WERI-Rb-1 (cell line): Measurements from ENCODE around the gene SMIM44.

Source experiments
- DNase-seq: peaks from one replicate; pipeline ENCODE4 v3.0.0-alpha.2; 2020
- H3K27ac ChIP-seq: fragments of 250-450 bp; sonication (Bioruptor Pico); 2 replicates; pipeline ENCODE4 v1.5.1; 2020; ENCODE audit warnings: mild to moderate bottlenecking, moderate library complexity
- H3K27me3 ChIP-seq: fragments of 250-450 bp; sonication (Bioruptor Pico); 2 replicates; pipeline ENCODE4 v1.5.1; 2021; ENCODE audit warnings: mild to moderate bottlenecking, low read depth, moderate library complexity; ENCODE audit not compliant: insufficient read depth, severe bottlenecking
- H3K36me3 ChIP-seq: fragments of 250-450 bp; sonication (Bioruptor Pico); 2 replicates; pipeline ENCODE4 v1.5.1; 2020; ENCODE audit warnings: mild to moderate bottlenecking, moderate library complexity
- H3K4me3 ChIP-seq: 2 replicates; pipeline ENCODE4 v1.5.1; 2011; ENCODE audit warnings: low read depth, mild to moderate bottlenecking, control low read depth, low read length
- H3K9me3 ChIP-seq: fragments of 250-450 bp; sonication (Bioruptor Pico); 2 replicates; pipeline ENCODE4 v1.5.1; 2021; ENCODE audit warnings: mild to moderate bottlenecking, moderate library complexity; ENCODE audit not compliant: severe bottlenecking
- CTCF ChIP-seq: IDR thresholded peaks from 2 replicates; pipeline ENCODE4 v1.5.1; 2011; ENCODE audit warnings: low read depth, mild to moderate bottlenecking, control low read depth, inconsistent platforms, low read length

Gene SMIM44

GRCh38 chr19:3524078-3524842 lies 41.0 kb upstream of the SMIM44 start:
- H3K4me3 ChIP-seq: no peak overlapping the region
- DNase-seq: no peak
- H3K27me3 ChIP-seq: no peaks in the 10 kb centered on the region
- H3K27ac ChIP-seq: no peak overlapping the region
- no peak for TF ChIP-seq CTCF
- H3K36me3 ChIP-seq: peaks cover 60% of the 10 kb centered on the region
- H3K9me3 ChIP-seq: no peaks in the 10 kb centered on the region

DNA sequence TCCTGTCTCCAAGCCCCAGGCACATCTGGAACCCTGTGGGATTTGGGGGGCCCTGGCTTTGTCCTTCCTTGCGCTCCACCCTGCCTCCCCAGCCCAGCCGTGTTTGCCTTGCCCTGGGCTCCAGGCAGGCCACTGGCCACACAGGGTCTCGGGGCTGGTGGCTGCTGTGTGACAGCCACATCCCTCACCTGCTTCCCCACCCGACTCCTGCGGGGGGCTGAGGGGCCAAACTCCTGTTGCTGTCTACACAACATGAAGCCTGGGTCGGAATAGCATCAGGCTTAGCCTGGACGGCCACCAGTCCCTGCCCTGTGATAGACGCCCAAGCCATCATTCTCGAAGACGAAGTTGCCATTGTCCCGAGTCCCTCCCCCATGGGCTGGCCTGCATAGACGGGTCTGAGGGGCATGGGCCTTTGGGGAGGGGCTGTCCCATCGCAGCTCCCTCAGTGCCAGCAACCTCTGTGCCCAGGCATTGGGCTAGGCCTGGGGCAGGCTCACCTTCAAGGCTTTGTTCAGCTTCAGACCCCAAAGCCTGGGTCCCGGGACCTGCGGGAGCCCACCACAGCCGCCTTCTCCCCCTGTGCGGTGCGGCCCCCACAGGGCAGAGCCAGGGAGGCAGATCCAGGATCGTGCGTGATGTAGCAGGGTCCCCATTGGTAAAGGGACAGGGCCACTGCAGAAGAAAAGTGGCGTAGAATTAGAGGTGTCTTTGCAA lies 40.3 kb upstream of the SMIM44 start:
- Histone ChIP-seq H3K4me3 (no peak overlapping the region), H3K9me3 (no peaks in the 10 kb centered on the region), H3K27ac (no peak overlapping the region), H3K36me3 (peaks cover 60% of the 10 kb centered on the region), H3K27me3 (no peaks in the 10 kb centered on the region)
- DNase-seq: no peak
- no peak for TF ChIP-seq CTCF

- no peak for TF ChIP-seq CTCF
- Histone ChIP-seq H3K4me3 (no peak overlapping the region), H3K27me3 (no peaks in the 10 kb centered on the region), H3K36me3 (peaks cover 54% of the 10 kb centered on the region), H3K9me3 (no peaks in the 10 kb centered on the region), H3K27ac (no peak overlapping the region)
- no peak for DNase-seq
Observed at GRCh38 chr19:3522421-3523360, 39.5 kb upstream of the SMIM44 start.

DNA sequence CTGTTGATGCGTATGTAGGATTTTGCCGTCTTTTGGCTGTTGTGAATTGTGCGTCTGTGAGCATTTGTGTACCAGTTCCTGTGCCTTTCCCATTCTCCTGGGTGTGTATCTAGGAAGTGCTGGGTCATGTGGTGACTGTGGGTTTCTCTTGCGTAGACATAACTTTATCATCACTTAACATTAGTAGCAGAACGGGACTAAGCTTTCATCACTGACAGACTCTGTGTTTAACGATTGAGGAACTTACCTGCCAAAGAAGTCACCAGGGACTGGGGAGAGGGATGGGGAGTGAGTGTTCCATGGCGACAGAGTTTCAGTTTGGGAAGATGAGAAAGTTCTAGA lies 37.8 kb upstream of the SMIM44 start:
- H3K36me3 ChIP-seq: peaks cover 38% of the 10 kb centered on the region
- H3K27ac ChIP-seq: no peak overlapping the region
- DNase-seq: no peak

More for the DNA sequence above, 37.8 kb upstream of the SMIM44 start:
- H3K27me3 ChIP-seq: no peaks in the 10 kb centered on the region
- no peak overlapping the region for H3K4me3 ChIP-seq
- no peaks in the 10 kb centered on the region for H3K9me3 ChIP-seq
- TF ChIP-seq CTCF: no peak
